GM06990 (cell line): ENCODE measurements around the gene PRKCE.
A peak's percentile ranks its signal among the peaks of the same experiment; 100 is the strongest.

ENCODE experiments used
- DNase-seq: peaks from one replicate; pipeline ENCODE4 v3.0.0-alpha.2; 2011; ENCODE audit not compliant: insufficient read length; ENCODE audit errors: extremely low read depth
- H3K27me3 ChIP-seq: replicated peaks from 2 replicates; pipeline ENCODE4 v1.6.0; 2011; ENCODE audit warnings: low read length; ENCODE audit not compliant: control insufficient read depth, insufficient read depth
- H3K36me3 ChIP-seq: 2 replicates; pipeline ENCODE4 v1.5.1; 2011; ENCODE audit warnings: low read length; ENCODE audit not compliant: control insufficient read depth, insufficient read depth
- H3K4me3 ChIP-seq: replicated peaks from 2 replicates; pipeline ENCODE4 v1.5.1; 2011; ENCODE audit warnings: low read depth, mild to moderate bottlenecking, control low read depth, low read length
- TF ChIP-seq, protein P1 (sequence below): IDR thresholded peaks from 2 replicates; pipeline ENCODE4 v1.5.1; 2011; ENCODE audit warnings: low read length, control low read depth, mild to moderate bottlenecking, inconsistent platforms; ENCODE audit not compliant: insufficient read depth, poor library complexity, severe bottlenecking

Gene PRKCE

DNA sequence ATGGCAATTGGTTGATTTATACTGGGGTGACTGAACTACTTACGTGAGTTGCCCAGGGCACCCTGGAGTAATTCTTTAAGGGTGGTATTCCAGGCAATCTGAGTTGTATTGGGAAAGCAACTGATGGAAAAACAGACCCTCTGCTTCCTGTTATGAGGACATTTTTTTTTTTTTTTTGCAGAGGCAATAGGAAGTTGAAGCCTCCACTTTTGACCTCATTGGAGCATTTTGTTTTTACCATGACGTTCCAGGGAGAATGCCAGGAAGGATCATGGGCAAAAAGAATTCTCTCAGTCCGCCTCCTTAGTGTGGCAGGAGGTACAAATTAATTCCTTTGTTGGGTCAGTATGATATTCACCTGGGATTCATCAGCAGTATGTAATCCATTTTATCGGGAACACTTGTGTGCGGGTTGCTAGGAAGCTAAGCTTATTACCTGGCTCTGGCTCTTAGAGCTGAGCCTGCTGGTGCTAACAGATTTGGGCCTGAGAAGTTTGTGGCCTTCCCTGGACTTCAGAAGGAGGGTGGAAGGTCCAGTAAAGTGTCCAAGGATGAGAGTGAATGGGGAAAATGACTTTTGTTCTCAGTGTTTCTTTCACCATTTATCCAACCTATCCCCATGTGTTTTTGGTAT is 372.8 kb downstream of the PRKCE start:
- TF ChIP-seq, protein P1, sequence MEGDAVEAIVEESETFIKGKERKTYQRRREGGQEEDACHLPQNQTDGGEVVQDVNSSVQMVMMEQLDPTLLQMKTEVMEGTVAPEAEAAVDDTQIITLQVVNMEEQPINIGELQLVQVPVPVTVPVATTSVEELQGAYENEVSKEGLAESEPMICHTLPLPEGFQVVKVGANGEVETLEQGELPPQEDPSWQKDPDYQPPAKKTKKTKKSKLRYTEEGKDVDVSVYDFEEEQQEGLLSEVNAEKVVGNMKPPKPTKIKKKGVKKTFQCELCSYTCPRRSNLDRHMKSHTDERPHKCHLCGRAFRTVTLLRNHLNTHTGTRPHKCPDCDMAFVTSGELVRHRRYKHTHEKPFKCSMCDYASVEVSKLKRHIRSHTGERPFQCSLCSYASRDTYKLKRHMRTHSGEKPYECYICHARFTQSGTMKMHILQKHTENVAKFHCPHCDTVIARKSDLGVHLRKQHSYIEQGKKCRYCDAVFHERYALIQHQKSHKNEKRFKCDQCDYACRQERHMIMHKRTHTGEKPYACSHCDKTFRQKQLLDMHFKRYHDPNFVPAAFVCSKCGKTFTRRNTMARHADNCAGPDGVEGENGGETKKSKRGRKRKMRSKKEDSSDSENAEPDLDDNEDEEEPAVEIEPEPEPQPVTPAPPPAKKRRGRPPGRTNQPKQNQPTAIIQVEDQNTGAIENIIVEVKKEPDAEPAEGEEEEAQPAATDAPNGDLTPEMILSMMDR, result no peak
- DNase-seq, result no peak
- no peaks in the 10 kb centered on the region for H3K36me3 ChIP-seq
- H3K4me3 ChIP-seq, result no peak overlapping the region
- no peaks in the 10 kb centered on the region for H3K27me3 ChIP-seq

DNA sequence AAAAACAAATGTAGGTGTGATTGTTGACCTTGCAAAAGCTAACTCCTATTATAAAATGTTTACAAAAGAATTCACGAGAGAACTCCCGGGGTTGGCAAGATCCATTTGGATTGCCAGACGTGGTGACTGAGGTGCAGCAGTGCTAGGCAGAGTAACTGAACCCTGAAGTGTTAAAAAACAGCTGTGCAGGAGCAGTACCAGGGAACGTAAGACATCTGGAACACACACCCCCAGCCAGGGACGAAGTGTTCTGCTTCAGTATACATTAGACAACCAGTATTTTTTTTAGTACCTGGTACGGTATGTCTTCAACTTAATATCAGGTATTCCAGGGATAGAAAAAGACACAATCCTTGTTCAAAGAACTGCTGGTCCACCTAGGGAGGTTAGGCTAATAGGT is 373.6 kb downstream of the PRKCE start:
- no peak for DNase-seq
- no peaks in the 10 kb centered on the region for H3K36me3 ChIP-seq
- TF ChIP-seq, protein P1, result no peak
- H3K4me3 ChIP-seq, result no peak overlapping the region
- H3K27me3 ChIP-seq, result no peaks in the 10 kb centered on the region

DNA sequence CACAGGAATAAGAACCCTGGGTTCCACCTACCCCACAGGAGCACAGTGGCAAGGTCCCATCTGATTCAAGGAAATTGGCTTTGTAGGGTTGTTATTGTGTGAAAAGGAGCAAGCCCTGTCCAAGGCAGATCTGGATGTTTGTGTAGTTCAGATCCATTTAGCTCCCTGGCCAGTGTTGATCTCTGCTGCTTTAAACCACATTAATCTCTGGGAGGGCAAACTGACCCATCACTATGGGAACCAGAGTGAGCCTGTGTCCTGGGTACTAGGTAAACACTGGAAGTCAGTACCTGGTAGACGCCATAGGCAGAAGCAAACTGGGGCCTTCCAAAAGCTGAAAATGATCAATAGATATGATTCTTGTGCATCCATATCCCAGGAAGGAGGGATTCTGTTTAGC is 374.2 kb downstream of the PRKCE start:
- TF ChIP-seq, protein P1, result no peak
- no peak for DNase-seq
- Histone ChIP-seq H3K4me3 (no peak overlapping the region), H3K36me3 (no peaks in the 10 kb centered on the region), H3K27me3 (no peaks in the 10 kb centered on the region)

DNA sequence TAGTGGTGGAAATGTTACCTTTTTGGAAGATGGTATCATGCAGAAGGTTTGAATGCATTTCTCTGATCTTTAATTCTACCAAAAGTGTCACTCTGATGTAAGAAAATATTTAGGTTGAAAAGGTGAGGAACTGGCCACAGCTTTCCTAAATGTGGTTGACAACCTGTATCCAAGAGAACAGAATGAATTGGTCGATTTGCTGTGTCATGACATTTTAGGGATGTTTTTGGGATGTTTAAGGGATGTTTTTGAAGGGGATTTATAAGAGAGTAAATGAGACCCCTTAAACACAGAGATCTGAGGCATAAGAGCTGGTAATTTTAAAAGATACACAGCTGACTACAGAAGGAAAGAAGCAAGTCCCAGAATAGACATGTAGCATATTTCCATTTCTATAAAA is 375.0 kb downstream of the PRKCE start:
- no peak for DNase-seq
- no peak overlapping the region for H3K4me3 ChIP-seq
- H3K36me3 ChIP-seq, result no peaks in the 10 kb centered on the region
- no peaks in the 10 kb centered on the region for H3K27me3 ChIP-seq
- TF ChIP-seq, protein P1, result no peak

DNA sequence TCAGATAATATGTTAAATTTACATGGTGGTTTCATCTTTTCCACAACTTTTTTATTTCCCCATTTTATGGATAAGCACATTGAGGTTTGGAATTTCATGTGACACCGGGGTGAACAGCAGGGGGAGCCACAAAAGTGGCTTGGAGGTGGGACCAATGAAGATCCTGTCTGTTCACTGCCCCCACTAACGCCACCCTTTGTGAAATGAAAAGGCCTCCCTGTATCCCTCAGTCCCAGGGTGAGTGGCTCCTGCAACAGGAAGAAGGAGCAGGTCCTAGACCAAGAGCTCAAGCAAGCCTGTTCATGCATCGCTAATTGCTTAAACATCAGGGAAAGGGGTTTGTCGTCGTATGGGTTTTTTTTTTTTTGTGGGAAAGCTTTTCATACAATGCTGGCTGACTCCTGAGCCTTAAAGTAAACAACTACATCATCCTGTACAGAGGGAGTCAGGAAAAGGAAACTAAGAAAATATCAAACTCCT is 377.9 kb downstream of the PRKCE start:
- Histone ChIP-seq H3K36me3 (no peaks in the 10 kb centered on the region), H3K27me3 (no peaks in the 10 kb centered on the region), H3K4me3 (no peak overlapping the region)
- no peak for DNase-seq
- TF ChIP-seq, protein P1, result peak; percentile 33

DNA sequence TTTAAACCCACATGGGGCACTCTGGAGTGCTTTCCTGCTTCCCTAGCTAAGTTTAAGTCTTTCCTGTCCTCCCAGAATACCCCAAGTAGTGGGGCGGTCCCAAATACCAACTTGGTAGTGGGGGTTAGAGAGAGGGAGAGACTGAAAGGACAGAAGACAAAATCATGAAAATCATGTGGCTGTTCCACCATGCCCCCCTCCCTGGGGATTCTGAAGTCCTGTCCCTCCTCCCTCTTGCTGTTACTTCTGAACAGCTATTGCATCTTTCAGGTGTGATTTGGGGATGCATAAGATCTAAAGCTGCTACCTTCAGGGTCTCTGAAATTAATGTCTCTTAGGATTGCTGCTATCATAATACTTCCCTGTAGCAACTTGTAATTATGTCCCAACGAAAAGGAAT is 378.9 kb downstream of the PRKCE start:
- Histone ChIP-seq H3K4me3 (no peak overlapping the region), H3K27me3 (no peaks in the 10 kb centered on the region), H3K36me3 (no peaks in the 10 kb centered on the region)
- TF ChIP-seq, protein P1, result no peak
- DNase-seq, result no peak
